ENCODE results near the gene MCM8.

Gene MCM8

DNA sequence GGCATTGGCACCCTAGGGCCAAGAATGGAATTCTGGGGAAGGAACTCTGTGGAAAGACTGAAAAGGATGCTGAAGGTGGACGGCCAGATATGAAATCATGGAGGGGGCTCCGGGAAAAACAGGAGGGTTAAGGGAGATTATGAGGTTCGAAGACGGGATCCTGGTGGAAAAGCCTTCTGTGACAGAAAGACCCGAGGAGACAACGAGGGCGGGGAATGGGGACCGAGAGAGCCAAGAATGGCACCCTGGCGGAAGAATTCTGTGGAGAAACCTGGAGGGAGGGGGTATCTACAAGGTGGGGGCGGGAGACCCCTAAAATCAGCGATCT is 545 bp upstream of the MCM8 start:
- DNase-seq: no peak

DNA sequence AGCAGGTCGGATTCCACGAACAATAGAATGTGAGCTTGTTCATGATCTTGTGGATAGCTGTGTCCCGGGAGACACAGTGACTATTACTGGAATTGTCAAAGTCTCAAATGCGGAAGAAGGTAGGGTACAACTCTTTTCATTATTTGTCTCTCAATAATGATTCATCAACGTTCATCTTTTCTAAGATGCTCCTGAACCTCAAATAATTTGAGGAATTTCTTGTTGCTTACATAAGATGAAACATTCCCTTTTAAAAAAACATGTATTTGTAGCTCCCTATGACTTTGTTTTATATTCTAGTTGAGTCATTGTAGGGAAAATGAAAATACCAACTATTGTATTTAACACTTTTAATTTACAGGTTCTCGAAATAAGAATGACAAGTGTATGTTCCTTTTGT is 17.0 kb downstream of the MCM8 start:
- DNase-seq: no peak

DNA sequence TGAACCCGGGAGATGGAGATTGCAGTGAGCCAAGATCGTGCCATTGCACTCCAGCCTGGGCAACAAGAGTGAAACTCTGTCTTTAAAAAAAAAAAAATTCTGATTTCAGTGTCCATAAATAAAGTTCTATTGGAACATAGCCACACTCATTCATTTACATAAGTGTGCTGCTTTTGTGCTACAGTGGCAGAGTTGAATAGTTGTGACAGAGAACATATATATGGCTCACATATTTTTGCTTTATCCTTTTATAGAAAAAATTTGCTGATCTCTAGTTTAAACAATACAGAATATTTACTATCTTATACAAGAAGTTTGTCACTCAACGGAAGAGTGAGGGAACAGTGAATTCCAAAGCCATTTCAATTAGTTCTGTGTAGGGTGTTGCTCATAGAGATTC is 18.0 kb downstream of the MCM8 start:
- no peak for DNase-seq

DNA sequence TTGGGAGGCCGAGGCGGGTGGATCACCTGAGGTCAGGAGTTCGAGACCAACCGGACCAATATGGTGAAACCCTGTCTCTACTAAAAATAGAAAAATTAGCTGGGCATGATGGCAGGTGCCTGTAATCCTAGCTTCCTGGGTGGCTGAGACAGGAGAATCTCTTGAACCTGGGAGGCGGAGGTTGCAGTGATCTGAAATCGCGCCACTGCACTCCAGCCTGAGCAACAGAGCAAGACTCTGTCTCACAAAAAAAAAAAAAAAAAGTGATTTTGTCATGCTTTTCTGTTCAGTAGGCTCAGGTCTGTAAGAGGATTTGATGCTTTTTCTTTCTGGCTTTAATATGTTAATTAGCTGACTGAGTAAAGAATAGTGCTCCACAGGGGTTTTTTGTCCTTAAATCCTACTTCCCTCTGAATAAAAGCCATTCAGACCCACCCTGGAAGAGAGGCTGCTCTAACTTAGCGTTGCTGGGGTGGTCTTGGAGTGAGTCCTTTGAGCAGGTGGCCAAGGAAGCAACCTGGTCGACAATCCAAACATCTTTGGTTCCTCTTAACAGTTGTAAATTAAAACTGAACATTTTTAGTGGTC is 19.0 kb downstream of the MCM8 start:
- no peak for DNase-seq

DNA sequence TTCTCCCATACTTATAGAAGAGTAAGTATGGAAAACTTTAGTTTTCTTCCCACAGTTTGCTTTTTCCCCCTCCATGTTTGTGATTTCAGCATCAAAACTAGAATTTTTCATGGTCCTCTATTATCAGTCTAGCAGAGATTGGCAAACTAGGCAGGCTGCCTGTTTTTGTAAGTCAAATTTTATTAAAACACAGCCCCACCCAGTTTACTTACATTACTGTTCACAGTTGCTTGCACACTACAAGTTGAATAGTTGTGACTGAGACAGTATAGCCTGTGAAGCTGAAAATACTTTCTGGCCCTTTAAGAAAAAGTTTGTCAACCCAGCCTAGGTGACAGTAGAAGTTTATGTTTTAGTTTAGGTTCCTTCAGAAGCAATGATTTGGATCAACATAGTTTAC is 19.5 kb downstream of the MCM8 start:
- no peak for DNase-seq

DNA sequence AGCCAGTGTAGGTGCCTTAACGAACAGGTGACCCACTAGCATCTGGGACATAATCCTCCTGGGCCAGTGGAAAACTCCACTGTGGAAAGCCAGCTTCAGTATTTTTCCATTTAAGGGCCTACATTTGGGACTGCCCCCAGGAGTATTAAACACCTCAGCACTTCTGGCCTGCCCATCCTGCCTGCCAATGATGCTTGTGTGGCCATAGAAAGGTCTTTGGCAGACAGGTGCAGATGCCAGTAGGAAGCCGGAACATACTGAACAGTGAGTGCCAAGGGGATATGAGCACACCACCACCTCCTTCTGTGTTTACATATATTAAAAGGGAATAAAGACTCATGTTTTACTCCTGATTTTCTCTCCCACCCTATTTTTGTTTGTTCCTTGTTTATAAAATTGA is 19.9 kb downstream of the MCM8 start:
- no peak for DNase-seq

DNA sequence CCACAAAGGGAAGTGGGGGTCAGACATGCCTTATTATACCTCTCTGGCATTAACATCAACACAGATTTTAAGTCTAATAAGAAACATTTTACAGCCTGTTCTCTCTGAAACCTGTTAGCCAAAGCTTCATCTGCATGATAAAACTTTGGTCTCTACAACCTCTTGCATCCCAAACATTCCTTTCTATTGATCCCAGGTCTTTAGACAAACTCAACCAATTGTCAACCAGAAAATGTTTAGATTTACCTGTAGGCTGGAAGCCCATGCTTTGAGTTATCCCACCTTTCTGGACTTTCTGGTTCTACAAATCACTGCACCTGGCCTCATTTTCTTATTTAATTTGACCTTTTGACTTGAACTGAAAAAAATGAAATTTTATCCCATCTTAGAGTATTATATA is 20.8 kb downstream of the MCM8 start:
- DNase-seq: no peak

DNA sequence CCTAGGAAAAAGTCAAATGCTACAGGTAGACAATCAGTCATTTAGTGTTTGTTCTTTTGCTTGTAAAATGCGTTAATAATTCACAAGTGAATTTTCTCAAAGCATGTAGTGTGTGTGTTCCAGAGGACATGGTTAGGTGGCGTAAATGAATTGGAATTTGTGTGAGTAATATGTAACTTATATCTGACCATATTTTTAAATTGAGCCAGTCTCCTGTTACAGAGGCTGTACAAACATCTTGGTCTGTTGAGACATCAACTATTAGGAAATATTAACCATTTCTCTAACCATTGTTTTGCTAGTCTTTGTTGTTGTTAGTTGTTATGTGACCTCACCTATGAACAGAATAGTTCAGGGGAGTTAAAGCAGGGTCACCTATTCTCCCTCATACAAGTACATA is 22.7 kb downstream of the MCM8 start:
- DNase-seq: no peak

DNA sequence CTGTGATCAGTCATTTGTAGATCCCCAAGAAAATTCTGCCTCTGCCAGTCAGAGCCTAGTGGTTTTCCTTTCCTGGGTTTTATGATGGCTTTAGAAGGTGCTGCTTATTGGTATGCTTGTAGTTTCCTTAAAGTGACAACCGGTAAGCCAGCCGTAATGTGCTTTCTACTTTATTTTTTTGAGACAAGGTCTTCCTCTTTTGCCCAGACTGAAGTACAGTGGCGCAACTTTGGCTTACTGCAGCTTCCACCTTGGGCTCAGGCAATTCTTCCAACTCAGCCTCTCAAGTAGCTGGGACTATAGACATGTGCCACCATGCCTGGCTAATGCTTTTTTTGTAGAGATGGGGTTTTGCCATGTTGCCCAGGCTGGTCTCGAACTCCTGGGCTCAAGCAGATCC is 23.5 kb downstream of the MCM8 start:
- no peak for DNase-seq

DNA sequence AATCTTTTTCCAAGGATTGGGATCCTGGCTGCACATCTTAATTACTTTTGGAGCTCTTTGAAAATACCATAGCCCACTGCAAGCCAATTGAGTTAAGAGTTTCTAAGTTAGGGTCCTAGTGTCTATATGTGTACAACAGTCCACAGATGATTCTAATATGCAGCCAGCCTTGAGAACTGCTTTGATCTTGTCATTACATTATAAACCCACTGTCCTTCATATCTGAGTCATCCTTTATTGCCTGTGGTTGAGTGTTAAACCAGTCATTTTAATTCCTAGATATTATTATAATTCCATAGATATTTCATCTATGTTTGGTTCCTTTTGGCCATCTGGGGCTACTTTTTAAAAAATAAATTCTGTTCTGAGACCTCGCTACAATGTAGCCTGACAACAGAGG is 24.1 kb downstream of the MCM8 start:
- DNase-seq: no peak

DNA sequence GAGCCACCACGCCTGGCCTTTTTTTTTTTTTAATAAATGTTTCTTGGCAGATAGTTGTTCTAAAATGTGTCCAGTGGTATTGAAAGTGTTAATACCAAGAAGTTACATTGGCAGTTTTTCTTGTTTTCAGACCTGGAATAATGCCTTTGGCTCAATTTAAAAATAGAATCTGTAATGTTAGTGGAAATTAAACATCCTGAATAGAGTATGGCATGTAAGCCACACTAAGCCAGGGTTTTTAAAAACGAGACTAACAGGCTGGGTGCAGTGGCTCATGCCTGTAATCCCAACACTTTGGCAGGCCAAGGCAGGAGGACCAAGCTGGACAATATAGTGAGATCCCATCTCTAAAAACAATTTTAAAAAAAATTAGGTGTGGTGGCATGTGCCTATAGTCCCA is 25.3 kb downstream of the MCM8 start:
- no peak for DNase-seq

DNA sequence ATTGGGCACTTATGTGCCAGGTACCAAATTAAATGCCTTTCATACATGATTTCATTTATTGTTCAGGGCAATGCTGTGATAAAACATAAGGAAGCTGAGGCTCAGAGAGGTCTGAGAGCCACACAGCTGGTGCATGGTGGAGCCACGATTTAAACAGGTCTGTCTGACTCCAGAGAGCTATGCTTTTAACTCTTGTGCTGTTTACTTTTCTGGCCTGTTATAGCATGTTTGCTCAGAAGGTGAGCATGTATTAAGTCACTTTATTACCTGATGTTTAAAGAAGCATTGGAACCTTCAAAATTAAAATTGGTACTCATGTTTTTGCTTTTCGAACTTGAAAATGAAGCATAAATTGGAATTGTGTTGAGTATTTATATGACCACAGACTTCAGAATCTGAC is 26.8 kb downstream of the MCM8 start:
- no peak for DNase-seq

DNA sequence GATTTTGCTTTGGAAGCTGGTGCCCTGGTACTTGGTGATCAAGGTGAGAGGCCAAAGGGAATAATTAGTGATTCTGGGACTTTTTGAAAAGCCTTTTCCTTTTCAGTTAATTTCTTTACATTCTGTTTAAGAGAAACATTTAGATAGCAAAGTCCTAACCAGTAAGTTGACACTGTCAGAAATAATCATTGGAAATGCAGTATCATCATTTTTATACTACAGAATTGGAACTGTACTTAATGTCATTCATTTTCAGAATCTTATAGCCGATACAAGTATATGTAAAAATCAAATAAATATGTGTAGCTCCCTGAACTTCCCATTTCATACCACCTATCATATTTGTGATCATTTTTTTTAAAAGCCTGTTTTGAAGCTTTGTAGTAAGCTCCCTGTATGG is 27.5 kb downstream of the MCM8 start:
- no peak for DNase-seq

DNA sequence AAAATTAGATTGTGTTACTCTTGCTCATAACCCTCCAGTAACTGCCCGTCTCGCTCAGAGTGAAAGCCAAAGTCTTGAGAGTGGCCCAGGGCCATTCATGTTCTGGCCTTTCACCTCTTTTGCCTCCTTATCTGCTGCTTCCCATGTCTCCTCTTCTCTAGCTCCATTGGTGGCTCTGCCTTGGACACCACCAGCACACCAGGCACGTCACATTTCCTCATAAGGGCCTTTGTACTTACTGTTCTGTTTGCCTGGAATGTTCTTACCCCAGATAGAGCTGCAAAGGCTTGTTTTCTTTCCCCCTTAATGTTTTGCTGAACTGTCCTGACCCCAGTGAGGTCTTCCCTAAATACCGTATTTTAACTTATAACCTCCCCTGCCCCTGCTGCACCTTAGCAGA is 29.3 kb downstream of the MCM8 start:
- DNase-seq: no peak

DNA sequence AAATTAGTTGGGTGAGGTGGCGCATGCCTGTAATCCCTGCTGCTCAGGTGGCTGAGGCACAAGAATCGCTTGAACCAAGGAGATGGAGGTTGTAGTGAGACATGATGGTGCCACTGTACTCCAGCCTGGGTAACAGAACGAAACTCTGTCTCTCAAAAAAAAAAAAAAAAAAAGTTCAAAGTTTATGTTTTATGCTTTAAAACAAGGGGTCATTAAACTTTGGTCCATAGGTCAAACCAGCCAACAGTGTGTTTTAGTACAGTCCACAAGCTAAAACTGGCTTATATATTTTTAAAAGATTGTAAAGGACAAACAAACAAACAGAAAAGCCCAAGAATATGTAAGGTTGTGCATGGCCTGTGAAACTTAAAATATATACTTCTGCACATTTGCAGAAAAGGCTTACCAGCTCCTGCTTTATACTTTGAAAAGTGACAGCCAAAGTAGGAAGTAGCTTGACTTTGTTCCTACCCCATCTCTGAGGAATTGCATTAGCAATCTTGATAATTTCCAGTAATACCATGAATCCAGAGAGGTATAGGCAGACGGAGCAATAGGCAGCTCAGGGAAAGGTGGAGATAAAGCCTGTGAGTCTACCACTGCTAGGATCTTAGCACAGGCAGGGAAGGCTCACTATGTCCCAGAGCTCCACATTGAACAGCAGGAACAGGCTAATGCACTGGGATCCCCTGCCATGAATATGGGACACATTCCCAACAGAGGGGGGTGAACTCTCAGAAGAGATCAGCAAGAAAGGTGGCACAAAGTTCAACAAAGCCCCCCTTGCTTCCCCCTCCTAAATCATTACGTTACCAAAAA is 30.5 kb downstream of the MCM8 start:
- DNase-seq: no peak

DNA sequence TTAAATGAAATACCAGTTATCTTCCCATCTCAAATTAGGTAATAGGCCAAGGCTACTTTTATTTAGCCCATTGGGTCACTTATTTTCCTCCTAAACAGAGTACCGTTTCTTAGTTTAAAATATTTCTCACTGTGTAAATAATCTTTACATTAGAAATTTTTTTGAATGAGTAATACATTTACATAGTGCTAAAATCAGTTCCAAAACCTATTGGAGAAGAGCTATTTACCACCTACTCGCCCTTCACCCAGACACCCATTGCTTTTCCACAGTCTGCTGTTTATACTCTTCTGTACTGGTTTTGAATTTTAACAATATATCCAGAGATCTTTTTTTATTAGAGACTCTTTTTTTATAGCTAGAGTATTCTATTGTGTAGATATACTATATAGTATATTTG is 36.9 kb downstream of the MCM8 start:
- no peak for DNase-seq

DNA sequence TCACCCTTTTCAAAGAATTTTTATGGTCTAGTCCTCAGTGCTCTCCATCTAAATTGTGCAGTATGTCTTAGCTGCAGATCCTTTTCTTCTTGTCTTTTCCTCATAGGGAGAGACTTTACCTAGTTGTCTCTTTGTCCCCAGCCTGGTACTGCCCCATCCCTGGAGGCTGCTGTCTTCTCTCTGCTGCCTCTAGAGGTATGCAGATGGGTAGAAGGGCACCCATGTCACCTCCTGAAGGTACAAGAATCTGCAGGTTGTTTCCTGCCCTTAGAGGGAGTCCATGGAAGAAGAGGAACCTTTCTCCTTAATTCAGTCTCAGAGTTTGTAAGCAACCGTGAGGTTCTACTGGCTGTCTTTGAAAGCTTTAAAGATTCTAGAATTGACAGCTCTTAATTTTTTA is 39.1 kb downstream of the MCM8 start:
- DNase-seq: no peak

DNA sequence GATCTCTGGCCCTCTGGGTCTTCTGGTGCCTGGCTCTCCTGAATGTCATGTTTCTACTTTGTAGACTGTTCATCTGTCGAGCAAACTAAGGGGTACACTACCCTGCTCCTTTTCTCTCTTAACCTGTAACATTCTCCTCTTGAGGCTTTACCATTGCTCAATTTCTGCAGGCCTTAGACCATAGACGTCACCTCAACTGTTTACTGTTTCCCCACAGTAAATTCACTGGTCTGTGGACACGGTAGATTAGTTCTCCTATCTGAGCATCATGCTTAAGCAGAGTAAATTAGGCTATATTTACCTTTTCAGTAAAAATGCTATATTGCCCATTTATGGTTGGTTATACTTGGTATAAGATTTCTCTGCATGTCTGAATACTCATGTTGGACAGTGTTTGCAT is 40.5 kb downstream of the MCM8 start:
- DNase-seq: no peak

DNA sequence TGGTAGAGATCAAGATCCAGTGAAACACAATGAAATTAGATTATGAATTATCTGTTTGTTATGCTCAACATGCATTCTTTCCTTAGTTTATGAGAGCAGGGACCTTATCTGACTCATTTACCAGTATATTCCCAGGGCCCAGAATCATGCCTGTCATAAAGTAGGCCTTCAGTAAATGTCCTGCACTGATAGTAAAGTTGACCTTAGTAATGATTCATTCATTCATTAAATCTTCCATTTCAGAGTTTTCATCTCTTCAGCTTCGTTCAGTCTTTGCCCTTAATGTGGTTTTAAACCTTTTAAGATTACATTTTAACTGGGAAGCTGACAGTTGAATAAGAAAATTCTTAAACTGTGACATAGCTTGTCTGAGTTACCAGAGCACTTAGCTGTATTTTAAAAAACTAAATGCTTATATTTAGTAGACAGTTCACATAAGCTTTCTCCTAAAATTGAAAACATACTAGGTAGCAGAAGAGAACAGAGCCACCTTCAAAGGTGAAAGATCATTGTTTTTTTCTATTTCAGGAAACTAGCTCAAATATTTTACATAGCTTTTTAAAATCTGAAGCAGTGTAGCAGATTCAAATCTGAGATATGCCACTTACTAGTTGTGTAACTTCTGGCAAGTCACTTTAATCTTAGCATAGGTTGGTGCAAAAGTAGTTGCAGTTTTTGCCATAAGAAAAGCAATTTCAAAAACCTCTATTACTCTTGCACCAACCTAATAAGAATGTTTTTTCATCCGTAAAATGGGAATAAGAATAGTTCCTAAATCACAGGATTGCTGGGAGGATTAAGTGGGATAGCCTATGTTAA is 41.4 kb downstream of the MCM8 start:
- DNase-seq: no peak

DNA sequence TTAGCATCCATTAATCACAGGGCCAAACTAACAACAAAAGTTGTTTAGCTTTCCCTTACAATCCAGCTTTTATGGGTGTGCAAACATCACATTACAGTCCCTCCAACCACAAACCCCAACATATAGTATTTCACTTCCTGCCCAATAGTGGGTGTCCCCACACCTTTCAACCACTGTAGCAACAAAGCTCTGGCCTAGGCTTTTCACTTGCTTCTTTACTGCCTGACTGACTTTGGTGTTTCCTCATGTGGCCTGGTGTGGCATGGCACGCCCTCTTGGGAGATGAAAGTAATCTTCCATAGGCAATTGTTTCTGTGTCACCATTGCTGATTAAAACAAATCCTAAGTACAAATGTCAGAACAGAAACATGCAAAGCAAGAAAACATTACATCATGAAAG is 46.3 kb downstream of the MCM8 start:
- no peak for DNase-seq

DNA sequence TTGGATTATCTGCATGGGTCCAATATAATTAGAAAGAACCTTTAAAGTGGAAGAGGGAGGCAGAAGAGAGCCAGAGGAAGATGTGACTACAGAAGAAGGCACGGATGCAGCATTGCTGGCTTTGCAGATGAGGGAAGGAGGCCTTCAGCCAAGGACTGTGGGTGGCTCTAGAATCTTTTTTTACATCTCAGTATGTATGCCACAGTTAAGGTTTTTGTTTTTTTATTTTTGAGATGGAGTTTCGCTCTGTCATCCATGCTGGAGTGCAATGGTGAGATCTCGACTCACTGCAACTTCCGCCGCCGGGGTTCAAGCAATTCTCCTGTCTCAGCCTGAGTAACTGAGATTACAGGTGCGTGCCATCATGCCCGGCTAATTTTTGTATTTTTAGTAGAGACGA is 49.3 kb downstream of the MCM8 start:
- DNase-seq: no peak

DNA sequence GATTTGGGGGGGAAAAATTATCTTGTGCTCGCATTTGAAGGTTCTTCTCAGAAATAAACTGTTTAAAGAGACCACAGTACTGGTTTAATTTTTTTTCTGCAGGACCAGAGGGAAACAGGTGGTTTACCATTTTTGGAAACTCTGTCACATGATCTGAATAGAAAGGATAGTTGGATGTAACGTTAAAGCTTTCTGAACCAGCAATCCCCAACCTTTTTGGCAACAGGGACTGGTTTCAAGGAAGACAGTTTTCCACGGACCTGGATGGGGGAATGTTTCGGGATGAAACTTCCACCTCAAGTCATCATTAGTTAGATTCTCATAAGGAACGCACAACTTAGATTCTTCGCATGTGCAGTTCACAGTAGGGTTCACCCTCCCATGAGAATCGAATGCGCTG is 50.4 kb downstream of the MCM8 start:
- no peak for DNase-seq

DNA sequence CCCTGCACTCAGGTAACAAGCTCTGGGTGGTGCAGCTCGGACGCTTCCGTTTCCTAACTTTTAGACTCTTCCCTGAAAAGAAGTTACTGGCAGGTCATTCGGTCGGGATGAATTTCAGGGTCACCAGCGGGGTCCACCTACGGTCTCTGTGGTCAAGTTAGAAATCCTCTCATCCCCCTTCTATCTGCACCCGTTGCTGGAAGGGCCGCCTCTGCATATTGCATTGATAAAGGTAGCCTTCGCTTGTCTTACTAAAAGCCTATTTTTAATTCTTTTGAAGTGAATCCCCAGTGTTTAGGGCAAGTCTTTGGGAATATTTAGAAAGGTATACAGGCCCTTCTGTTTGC is 56.1 kb downstream of the MCM8 start:
- DNase-seq: no peak

DNA sequence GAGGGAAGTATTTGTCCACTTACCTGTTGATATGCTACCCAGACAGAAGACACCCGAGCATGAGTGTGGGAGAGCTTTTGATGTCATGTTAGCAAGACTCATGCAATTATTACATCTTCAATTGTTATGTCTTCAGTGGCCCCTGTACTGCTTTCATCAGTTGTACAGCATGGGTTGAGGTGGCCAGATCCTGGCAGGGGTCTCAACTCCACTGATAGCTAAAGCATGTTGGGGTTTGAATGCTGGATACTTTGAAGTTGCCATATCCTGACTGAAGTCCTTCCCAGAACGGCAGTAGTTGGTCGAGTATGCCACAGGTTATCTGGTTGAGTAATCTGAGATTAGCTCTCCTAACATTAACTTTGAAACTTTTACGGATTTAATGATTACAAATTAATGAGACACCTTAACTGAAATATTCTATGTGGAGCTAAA is 56.7 kb downstream of the MCM8 start:
- DNase-seq: no peak

Data from NCI-H510A (cell line).